GM12875 (cell line): ENCODE data around the gene EXOC2.

Experiments used
- H3K4me3 ChIP-seq: one replicate; pipeline ENCODE4 v1.5.1; 2011; ENCODE audit warnings: low read depth, low read length, control low read depth
- TF ChIP-seq, protein P1 (sequence below): IDR thresholded peaks from 2 replicates; pipeline ENCODE4 v1.5.1; 2011; ENCODE audit warnings: low read depth, mild to moderate bottlenecking, control low read depth, inconsistent platforms, low read length, moderate library complexity, borderline replicate concordance; ENCODE audit not compliant: insufficient read depth

The EXOC2 gene

DNA sequence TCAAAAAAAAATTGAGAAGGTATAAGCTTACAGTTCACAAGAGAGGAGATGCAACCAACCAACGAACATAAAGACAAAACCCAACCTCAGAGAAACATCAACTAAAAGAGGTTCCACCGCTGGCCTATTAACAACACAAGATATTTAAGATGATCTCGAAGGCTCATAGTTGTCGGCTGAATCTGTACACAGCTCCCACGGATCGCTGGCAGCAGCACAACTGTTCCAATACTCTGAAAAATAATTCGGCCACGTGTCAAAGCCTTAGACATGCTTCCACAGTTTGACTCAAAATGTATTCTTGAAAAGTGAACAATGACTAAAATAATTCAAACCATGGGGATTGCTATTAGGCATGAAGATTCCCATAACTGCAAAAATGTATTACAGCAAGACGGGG, 13.7 kb downstream of the EXOC2 start:
- H3K4me3 ChIP-seq: no peak overlapping the region
- TF ChIP-seq, protein P1, sequence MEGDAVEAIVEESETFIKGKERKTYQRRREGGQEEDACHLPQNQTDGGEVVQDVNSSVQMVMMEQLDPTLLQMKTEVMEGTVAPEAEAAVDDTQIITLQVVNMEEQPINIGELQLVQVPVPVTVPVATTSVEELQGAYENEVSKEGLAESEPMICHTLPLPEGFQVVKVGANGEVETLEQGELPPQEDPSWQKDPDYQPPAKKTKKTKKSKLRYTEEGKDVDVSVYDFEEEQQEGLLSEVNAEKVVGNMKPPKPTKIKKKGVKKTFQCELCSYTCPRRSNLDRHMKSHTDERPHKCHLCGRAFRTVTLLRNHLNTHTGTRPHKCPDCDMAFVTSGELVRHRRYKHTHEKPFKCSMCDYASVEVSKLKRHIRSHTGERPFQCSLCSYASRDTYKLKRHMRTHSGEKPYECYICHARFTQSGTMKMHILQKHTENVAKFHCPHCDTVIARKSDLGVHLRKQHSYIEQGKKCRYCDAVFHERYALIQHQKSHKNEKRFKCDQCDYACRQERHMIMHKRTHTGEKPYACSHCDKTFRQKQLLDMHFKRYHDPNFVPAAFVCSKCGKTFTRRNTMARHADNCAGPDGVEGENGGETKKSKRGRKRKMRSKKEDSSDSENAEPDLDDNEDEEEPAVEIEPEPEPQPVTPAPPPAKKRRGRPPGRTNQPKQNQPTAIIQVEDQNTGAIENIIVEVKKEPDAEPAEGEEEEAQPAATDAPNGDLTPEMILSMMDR: no peak

DNA sequence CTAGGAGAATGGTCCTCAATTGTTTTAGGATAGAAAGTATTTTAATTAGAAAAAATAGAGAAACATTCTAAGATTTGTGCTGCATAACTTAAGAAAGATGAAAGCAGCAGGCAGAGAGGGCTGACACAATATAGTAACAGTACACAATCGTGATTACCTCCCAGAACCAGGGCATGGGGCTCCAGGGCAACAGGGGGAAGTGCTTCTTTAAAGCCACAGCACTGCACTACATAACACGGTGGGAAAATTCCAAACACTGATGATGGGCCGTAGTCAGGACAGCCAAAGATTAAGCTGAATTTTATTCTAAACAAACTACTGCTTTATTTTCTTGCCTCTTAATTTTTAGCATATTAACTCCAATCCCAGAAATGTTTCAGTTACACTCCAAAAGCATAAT, 14.4 kb downstream of the EXOC2 start:
- TF ChIP-seq, protein P1: no peak
- no peak overlapping the region for H3K4me3 ChIP-seq

DNA sequence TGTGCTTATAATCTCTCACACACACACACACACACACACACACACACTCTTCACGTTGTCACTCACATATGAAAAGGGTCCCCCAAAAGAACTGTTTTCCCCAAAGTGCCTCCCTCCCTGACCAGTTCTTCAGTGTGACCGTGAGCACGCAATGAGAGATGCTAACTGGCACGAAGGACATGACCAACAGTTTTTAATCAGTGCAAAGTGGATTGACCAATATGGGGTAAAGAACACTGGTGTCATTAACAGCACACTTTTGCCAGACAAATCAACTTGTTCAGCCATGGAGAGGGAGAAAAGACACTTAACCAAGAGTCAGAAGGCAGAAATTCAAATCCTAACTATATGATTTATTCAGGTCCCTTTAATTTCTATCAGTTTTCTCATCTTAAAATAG, 15.0 kb downstream of the EXOC2 start:
- TF ChIP-seq, protein P1: no peak
- no peak overlapping the region for H3K4me3 ChIP-seq

DNA sequence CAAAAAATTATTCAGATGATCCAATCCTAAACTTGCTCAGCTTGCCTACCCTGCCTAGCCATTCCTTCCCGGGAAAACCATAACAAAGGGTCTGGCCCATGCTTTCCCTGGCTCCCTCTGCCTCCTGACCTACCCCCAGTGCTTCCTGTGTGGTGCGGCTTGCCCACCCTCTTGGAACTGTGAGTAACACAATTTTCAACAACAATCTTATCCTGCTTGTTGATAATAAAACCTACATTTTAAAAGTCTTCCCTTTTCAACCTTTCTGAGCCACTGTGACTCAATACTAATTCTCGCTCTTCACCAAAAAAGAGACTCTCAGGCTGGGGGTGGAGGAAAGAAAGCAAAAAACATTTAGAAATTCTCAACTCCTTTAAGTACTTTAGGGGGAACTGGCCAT, 18.0 kb downstream of the EXOC2 start:
- TF ChIP-seq, protein P1: no peak

DNA sequence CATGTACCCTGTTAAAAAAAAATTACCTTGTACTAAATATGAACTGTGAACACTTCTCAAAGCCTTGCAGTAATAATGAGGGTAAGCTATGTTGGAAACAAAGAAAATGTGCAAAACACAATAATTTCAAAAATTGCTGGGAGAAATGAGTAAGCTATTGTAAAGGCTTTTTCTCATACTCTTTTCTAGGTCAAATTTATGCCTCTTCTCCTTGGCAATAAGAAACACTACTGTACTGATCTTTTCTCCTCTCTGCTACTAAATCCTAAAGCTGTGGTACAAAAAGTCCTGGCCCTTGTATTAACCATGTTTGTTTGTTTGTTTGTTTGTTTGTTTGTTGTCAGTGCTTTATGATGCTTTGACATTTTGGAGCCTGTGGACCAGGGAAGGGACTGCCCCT, 18.5 kb downstream of the EXOC2 start:
- TF ChIP-seq, protein P1: no peak
- H3K4me3 ChIP-seq: no peak overlapping the region

More for the DNA sequence above, 18.0 kb downstream of the EXOC2 start:
- H3K4me3 ChIP-seq: no peak overlapping the region

DNA sequence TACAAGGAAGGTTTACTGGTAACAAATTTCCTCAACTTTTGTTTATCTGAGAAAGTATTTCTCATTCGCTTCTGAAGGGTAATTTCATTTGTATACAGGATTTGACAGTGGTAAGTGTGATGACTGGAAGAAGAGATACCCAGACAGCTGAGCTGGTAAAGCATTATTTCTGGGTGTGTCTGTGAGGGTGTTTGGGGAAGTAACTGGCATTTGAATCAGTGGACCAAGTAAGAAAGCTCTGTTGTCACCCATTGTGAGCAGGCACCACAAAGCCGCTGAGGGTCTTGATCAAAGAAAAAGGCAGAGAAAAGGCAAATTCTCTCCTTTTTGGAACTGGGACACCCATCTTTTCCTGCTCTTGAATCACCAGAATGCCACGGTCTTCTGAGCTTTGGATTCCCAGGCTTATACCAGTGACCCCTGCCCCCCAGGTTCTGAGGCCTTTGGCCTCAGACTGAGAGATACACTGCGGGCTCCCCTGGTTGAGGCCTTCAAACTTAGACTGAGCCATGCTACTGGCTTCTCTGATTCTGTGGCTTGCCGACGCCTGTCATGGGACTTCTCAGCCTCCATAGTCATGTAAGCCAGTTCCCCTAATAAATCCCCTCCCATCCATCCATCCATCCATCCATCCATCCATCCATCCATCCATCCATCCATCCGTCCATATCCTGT, 25.5 kb downstream of the EXOC2 start:
- no peak overlapping the region for H3K4me3 ChIP-seq
- TF ChIP-seq, protein P1: no peak
